Measurements from ENCODE around the gene CCDC17. TPM values are rescaled to one million over a fixed set of nuclear protein-coding genes. Genes with fewer than 3 reads are reported as not detected.

CCDC17 gene
- total RNA-seq, 1 experiment from 2014 or later = 1.9 TPM

DNA sequence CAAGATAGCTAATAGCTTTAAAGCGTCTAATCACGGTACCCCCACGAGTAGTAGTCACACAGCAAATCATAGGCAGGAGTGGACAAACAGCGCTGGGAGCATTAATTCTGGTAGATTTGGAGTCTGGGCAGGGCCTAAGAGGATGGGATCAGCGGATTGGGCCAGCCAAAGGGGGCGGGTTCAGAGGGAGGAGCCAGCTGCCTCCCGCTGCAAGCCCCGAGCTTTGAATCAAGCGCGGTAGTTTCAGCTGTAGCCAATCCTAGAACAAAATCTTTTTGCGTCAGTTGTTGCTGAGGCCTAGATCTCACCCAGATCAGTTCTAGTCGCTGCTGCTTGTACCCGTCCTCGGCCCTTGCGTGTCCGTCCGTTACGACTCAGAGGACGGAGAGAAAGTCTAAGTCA lies 40.6 kb downstream of the CCDC17 start:
- no peaks in the 10 kb centered on the region for H3K4me1 ChIP-seq (ENCODE audit: insufficient read depth, low read length)
- H3K27me3 ChIP-seq (ENCODE audit: insufficient read depth, low read length) = no peaks in the 10 kb centered on the region
- H4K8ac ChIP-seq (replicated peaks; ENCODE audit: insufficient read length, low read depth, low read length) = no peak overlapping the region
- Mint-ChIP-seq H3K9me3 (peaks cover 2 to 3% of the 10 kb centered on the region in 2 experiments; a peak in 3 of 5 replicates), H3K4me1 (peaks cover 15 to 26% of the 10 kb centered on the region in 2 experiments), H3K27me3 (ENCODE audit: low read depth) (peaks cover 3% of the 10 kb centered on the region; the same call in 1 of the 2 replicates), H3K36me3 (ENCODE audit: insufficient read depth in 1 of 3, low read depth in 3 of 3) (peaks cover 22 to 29% (median 26%) of the 10 kb centered on the region in 3 experiments), H3K4me3 (peak overlapping the region; percentile 99 to 100), H3K27ac (peak overlapping the region; percentile 99 to 100 (median 100))
- H3K23ac ChIP-seq (ENCODE audit: insufficient read length, low read depth, low read length) = no peak overlapping the region
- no peaks in the 10 kb centered on the region for H3K9me3 ChIP-seq (ENCODE audit: control insufficient read depth, low read depth, low read length)
- H3K79me2 ChIP-seq (ENCODE audit: insufficient read depth, low read length) = peaks cover 35% of the 10 kb centered on the region
- H2AFZ ChIP-seq (ENCODE audit: low read length) = no peak overlapping the region
- H3K14ac ChIP-seq (ENCODE audit: insufficient read depth, low read length) = no peak overlapping the region
- no peak overlapping the region for H2BK15ac ChIP-seq (ENCODE audit: low read depth, low read length)
- peak overlapping the region; percentile 57 for H3K9ac ChIP-seq (ENCODE audit: extremely low read depth, insufficient read length, low read length)
- H3T11ph ChIP-seq (ENCODE audit: low read length) = no peak overlapping the region
- no CpG with 5 or more reads among the region's 19 CpGs for WGBS (ENCODE audit: extremely low coverage, insufficient read length, low lambda C conversion rate)
- H3K79me1 ChIP-seq (ENCODE audit: insufficient read depth, low read depth, low read length, poor library complexity, severe bottlenecking) = no peaks in the 10 kb centered on the region
- H2BK5ac ChIP-seq (ENCODE audit: insufficient read length, low read length) = no peak overlapping the region
- H2BK120ac ChIP-seq (ENCODE audit: low read depth, low read length, poor library complexity, severe bottlenecking) = no peak overlapping the region
- no peak overlapping the region for H2BK12ac ChIP-seq (ENCODE audit: insufficient read length, low read depth, low read length)
- no peak overlapping the region for H2BK20ac ChIP-seq (ENCODE audit: low read depth, low read length, poor library complexity, severe bottlenecking)
- H3K4ac ChIP-seq (ENCODE audit: low read depth, low read length) = no peak overlapping the region
- H3K4me2 ChIP-seq (ENCODE audit: insufficient read depth, insufficient read length, low read length) = peak overlapping the region; percentile 81
- no peak overlapping the region for H3K18ac ChIP-seq (ENCODE audit: insufficient read length, low read depth, low read length)
- H4K20me1 ChIP-seq (ENCODE audit: control insufficient read depth, insufficient read depth, insufficient read length) = no peaks in the 10 kb centered on the region
- TF ChIP-seq, protein P1, sequence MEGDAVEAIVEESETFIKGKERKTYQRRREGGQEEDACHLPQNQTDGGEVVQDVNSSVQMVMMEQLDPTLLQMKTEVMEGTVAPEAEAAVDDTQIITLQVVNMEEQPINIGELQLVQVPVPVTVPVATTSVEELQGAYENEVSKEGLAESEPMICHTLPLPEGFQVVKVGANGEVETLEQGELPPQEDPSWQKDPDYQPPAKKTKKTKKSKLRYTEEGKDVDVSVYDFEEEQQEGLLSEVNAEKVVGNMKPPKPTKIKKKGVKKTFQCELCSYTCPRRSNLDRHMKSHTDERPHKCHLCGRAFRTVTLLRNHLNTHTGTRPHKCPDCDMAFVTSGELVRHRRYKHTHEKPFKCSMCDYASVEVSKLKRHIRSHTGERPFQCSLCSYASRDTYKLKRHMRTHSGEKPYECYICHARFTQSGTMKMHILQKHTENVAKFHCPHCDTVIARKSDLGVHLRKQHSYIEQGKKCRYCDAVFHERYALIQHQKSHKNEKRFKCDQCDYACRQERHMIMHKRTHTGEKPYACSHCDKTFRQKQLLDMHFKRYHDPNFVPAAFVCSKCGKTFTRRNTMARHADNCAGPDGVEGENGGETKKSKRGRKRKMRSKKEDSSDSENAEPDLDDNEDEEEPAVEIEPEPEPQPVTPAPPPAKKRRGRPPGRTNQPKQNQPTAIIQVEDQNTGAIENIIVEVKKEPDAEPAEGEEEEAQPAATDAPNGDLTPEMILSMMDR (conservative IDR thresholded peaks at IDR 0.05) = no peak
- no peak overlapping the region for H4K5ac ChIP-seq (ENCODE audit: insufficient read length, low read depth, low read length)
- H3K27ac ChIP-seq (ENCODE audit: insufficient read length, low read depth, low read length) = no peak overlapping the region
- H3K56ac ChIP-seq (ENCODE audit: insufficient read length, low read depth, low read length) = no peak overlapping the region
- no peak overlapping the region for H2AK5ac ChIP-seq (ENCODE audit: insufficient read length, low read length)
- peak; percentile 97 for DNase-seq
- no peak overlapping the region for H4K91ac ChIP-seq (ENCODE audit: insufficient read length, low read depth, low read length)
- peaks cover 6% of the 10 kb centered on the region for H3K23me2 ChIP-seq (ENCODE audit: insufficient read length, low read depth, low read length, poor library complexity, severe bottlenecking)

All from H9 (cell line).